ENCODE data around the gene AARS1. TPM values are rescaled to one million over a fixed set of nuclear protein-coding genes. Genes with fewer than 3 reads are reported as not detected.
"Not testable (repeated sequence)": the region's sequence is repeated elsewhere in the genome, so short reads cannot be mapped to it uniquely, and the experiment has no call there.

The AARS1 gene
- polyA plus RNA-seq, 1 donor, result 53.0 TPM

DNA sequence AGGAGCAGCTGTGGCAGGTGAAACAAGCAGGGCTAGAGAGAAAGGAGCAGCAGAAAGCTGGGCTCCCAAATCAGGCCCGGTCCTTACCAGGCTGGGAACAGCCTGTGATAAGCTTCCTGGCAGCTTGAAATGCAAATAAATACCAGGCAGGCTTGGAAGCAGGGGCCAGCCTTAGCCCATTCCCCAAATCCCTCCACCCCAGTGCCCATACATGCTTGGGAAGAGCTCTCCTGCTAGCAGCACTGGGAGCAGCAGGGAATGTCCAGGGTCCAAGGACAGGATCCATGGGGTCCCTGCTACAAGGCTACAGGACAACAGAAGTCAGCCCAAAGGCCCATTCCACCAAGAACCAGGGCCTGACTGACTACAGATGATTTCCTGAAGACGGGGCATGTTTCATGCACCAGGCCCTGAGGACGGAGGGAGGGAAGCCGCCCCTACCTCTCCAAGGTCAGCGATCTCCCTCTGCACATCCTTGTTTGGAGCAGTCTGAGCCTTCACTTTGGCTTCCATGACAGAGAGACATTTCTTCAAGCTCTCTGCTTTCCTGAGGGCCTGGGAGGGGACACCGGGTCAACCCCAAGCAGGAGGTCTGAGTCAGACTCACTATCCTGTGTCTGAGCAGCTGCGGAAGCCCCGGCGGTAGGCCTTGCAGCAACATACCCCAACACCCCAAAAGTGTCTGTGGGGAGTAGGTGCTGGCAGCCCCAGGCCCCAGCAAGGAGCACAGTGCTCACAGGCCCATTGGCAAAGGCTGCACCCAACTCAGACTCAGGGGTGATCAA lies 34.9 kb downstream of the AARS1 start:
- H3K36me3 ChIP-seq (ENCODE audit: control insufficient read depth, insufficient read depth, low read length), result peaks cover 65% of the 10 kb centered on the region
- no CpG with 5 or more reads among the region's 9 CpGs for WGBS (ENCODE audit: insufficient coverage, low lambda C conversion rate)

DNA sequence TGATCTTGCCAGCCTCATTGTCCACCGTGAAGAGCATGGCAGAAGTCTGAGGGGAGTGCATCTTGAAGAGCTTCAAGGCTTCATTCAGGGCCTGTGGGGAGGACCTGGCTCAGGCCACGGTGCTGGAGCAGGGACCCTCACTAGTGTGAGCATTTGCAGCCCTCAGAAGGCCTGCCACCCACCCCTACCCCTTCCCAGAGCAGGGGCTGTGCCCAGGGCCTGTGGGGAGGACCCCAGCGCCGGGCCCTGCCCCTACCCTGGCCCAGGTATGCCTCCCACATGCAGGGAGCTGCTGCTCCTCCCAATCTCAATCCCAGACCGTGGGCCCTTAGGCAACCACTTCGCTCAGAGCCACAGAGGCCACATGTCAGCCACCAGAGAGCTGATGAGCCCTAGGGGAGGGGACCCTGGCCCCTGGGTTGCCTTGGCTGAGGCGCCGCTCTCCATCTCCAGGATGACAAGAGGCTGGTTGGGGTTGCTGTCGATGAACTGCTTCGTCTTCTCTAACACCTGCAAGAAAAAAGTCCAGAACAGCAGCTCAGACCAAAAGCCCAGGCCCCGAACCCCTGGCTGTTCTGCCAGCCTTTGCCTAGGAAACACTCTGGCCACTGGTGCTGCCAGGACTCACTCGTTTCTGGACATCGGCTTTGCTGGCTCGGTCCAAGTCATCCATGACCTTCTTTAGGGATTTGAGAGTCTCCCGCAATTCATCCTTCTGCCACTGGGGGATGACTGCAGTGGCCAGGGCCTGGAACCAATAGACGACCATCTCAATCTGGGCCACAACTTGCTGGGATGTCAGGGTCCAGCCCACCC lies 35.8 kb downstream of the AARS1 start:
- H3K36me3 ChIP-seq (ENCODE audit: control insufficient read depth, insufficient read depth, low read length), result peaks cover 57% of the 10 kb centered on the region
- H3K27ac ChIP-seq (ENCODE audit: low read length), result no peak overlapping the region

More for the DNA sequence above, 34.9 kb downstream of the AARS1 start:
- no peaks in the 10 kb centered on the region for H3K9me3 ChIP-seq (ENCODE audit: control insufficient read depth, low read depth, low read length)
- peaks cover 3% of the 10 kb centered on the region for H3K4me1 ChIP-seq (ENCODE audit: control insufficient read depth, insufficient read depth, low read length)
- DNase-seq, result no peak
- no peak overlapping the region for H3K27ac ChIP-seq (ENCODE audit: low read length)
- no peaks in the 10 kb centered on the region for H3K27me3 ChIP-seq (ENCODE audit: control insufficient read depth, insufficient read depth, low read length)
- no peak overlapping the region for H3K4me3 ChIP-seq (ENCODE audit: low read length)

DNA sequence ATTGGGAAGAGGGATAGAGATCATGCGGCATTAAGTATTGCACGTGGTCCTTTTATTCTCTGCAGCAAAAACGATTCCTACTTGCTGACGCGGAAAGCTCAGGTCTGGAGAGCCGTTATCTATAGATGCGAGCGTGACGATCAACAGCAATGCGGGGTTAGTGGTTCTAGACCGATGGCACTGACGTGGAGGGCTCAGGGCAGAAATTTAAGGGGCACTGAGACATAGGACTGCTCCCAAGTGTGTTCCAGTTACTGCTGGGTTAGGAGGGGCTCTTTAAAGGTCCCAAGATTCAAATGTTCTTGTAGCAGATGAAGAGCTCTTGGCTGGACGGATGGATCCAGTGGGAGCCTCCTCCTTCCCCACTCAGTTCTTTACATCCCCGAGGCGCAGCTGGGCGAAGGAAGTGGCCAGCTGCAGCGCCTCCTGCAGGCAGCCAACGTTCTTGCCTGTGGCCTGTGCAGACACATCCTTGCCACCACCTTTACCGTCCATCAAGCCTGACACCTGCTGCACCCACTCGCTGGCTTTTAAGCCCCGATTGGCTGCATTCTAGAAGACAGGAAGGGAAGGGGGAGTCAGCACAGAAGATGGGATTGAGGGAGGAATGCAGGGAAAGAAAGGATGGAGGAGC lies 36.8 kb downstream of the AARS1 start:
- Histone ChIP-seq H3K9me3 (ENCODE audit: control insufficient read depth, low read depth, low read length) (no peaks in the 10 kb centered on the region), H3K27ac (ENCODE audit: low read length) (no peak overlapping the region), H3K27me3 (ENCODE audit: control insufficient read depth, insufficient read depth, low read length) (no peaks in the 10 kb centered on the region), H3K4me1 (ENCODE audit: control insufficient read depth, insufficient read depth, low read length) (peaks cover 3% of the 10 kb centered on the region), H3K36me3 (ENCODE audit: control insufficient read depth, insufficient read depth, low read length) (peaks cover 48% of the 10 kb centered on the region), H3K4me3 (ENCODE audit: low read length) (no peak overlapping the region)
- 92% methylated on average over 2 of the region's 21 CpGs for WGBS (ENCODE audit: insufficient coverage, low lambda C conversion rate)
- no peak for DNase-seq

More for the DNA sequence above, 35.8 kb downstream of the AARS1 start:
- Histone ChIP-seq H3K9me3 (ENCODE audit: control insufficient read depth, low read depth, low read length) (no peaks in the 10 kb centered on the region), H3K27me3 (ENCODE audit: control insufficient read depth, insufficient read depth, low read length) (no peaks in the 10 kb centered on the region), H3K4me1 (ENCODE audit: control insufficient read depth, insufficient read depth, low read length) (peaks cover 3% of the 10 kb centered on the region), H3K4me3 (ENCODE audit: low read length) (no peak overlapping the region)
- no CpG with 5 or more reads among the region's 16 CpGs for WGBS (ENCODE audit: insufficient coverage, low lambda C conversion rate)
- DNase-seq, result no peak

DNA sequence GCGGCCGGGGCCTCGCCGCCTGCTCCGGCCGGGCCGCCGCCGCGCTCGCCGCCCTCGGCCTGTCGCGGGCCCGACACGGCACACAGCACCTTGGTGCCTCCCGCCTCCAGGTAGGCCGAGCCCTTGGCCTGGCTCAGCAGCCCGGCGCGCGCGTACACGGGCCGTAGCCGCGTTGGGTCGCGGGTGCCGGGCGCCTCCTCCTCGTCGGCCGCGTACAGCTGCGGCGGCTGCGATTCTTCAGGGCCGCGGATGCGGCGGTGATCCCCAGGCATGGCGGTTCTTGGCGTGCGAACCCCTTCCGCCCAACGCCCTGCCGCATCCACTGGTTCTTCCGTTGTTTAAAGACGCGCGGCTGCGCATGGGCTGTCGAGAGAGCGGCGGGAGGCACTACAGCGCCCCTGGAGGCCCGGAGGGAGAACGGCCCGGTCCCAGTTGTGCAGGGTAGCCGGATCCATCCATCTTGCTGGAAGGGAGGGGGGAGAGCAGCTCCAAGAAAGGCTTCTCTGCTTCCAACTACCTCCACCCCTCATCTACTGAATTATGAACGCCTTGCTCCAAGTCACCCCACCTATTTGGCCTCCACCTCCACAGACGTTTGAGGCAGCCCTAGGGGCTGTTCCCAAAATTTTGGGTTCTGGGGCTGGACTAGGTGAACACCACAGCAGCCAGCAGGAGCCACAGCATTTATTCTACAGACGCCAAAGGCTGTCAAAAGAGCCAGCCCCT lies 37.5 kb downstream of the AARS1 start, which contains the start of gene EXOSC6:
Gene EXOSC6 (minus strand): TSS at position 312 of the 726 bp plus-strand sequence. CDS start 40 bp downstream, at position 272.
- Histone ChIP-seq H3K4me3 (ENCODE audit: low read length) (peak within 1 kb of the TSS; percentile 51), H3K4me1 (ENCODE audit: control insufficient read depth, insufficient read depth, low read length) (peaks cover 3% of the 10 kb centered on the region), H3K36me3 (ENCODE audit: control insufficient read depth, insufficient read depth, low read length) (peaks cover 43% of the 10 kb centered on the region), H3K9me3 (ENCODE audit: control insufficient read depth, low read depth, low read length) (no peaks in the 10 kb centered on the region), H3K27ac (ENCODE audit: low read length) (peak within 1 kb of the TSS; percentile 74), H3K27me3 (ENCODE audit: control insufficient read depth, insufficient read depth, low read length) (no peaks in the 10 kb centered on the region)
- WGBS (ENCODE audit: insufficient coverage, low lambda C conversion rate), result no CpG with 5 or more reads among the region's 65 CpGs
- peak; percentile 90 to 95 for DNase-seq

DNA sequence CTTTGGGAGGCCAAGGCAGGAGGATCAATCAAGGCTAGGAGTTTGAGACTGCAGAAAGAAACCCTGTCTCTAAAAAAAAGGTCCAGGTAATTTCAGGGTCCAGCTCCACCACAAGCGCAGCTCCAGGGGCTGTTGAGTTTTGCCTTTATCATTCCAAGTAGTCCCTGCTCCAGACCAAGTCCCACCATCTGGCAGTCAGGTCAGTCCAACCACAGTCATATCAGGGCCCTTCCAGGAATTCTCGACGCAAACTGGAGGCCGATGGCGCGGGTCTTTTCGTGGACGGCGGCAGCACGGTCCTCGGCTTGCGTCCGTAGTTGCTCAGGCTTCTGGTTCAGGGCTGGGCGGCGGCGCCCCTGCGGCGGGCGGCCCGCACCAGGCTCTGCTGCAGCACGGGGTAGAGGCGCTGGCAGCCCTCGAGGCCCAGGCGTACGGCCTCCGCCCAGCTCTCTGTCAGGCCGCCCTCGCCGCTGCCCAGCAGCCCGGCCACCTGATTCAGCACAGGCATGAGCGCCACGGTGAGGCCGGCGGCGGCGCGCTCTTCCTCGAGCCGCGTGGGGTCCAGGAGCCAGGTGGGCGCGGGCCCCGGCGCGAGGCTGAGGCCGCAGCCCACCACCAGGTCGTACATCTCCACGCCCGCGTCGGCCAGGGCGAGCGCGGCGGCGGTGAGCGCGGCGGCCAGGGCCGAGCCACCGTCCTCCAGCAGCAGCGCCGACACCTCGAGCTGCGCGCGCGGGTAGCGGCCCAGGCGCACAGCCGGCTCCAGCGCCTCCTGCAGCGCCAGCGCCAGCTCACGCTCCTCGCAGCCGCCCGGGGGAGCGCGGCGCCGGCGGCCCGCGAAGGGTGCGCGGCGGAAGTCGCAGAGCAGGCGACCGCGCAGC lies 38.3 kb downstream of the AARS1 start:
- WGBS (ENCODE audit: insufficient coverage, low lambda C conversion rate), result no CpG with 5 or more reads among the region's 92 CpGs
- Histone ChIP-seq H3K36me3 (ENCODE audit: control insufficient read depth, insufficient read depth, low read length) (peaks cover 37% of the 10 kb centered on the region), H3K4me1 (ENCODE audit: control insufficient read depth, insufficient read depth, low read length) (peaks cover 3% of the 10 kb centered on the region), H3K9me3 (ENCODE audit: control insufficient read depth, low read depth, low read length) (no peaks in the 10 kb centered on the region), H3K27ac (ENCODE audit: low read length) (peak overlapping the region; percentile 74), H3K4me3 (ENCODE audit: low read length) (peak overlapping the region; percentile 43), H3K27me3 (ENCODE audit: control insufficient read depth, insufficient read depth, low read length) (no peaks in the 10 kb centered on the region)
- DNase-seq, result peak; percentile 40 to 82

DNA sequence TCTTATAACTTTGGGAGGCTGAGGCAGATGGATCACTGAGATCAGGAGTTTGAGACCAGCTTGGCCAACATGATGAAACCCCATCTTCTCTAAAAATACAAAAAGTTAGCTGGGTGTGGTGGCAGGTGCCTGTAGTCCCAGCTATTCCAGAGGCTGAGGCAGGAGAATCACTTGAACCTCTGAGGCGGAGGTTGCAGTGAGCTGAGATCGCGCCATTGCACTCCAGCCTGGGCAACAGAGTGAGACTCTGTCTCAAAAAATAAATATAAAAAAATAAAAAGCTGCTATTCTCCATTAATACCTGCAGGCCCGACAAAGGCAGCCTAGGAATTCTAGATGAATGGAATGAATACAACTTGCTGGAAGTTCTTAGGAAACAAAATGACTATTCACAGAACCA lies 39.6 kb downstream of the AARS1 start:
- not testable (repeated sequence) for H3K27me3 ChIP-seq (ENCODE audit: control insufficient read depth, insufficient read depth, low read length); H3K27ac ChIP-seq (ENCODE audit: low read length); H3K9me3 ChIP-seq (ENCODE audit: control insufficient read depth, low read depth, low read length); H3K4me3 ChIP-seq (ENCODE audit: low read length); DNase-seq; H3K4me1 ChIP-seq (ENCODE audit: control insufficient read depth, insufficient read depth, low read length)
- 83% methylated on average over 1 of the region's 4 CpGs for WGBS (ENCODE audit: insufficient coverage, low lambda C conversion rate)
- peaks cover 27% of the 10 kb centered on the region for H3K36me3 ChIP-seq (ENCODE audit: control insufficient read depth, insufficient read depth, low read length)

DNA sequence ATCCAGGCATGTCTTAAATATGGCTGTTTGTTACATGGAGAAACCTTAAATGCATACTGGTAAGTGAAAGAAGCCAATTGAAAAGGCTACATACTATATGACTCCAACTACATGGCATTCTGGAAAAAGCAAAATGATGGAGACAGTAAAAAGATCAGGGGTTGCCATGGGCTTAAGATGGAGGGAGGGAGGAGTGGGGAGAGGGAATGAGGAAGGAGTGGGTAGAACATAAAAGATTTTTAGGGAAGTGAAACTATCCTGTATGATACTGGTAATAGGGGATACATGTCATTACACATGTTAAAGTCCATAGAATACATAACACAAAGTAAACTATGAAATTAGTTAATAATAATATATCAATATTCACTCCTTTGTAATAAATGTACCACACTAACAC lies 50.5 kb downstream of the AARS1 start:
- H3K36me3 ChIP-seq (ENCODE audit: control insufficient read depth, insufficient read depth, low read length); H3K27ac ChIP-seq (ENCODE audit: low read length); DNase-seq; H3K27me3 ChIP-seq (ENCODE audit: control insufficient read depth, insufficient read depth, low read length); H3K9me3 ChIP-seq (ENCODE audit: control insufficient read depth, low read depth, low read length); H3K4me3 ChIP-seq (ENCODE audit: low read length); H3K4me1 ChIP-seq (ENCODE audit: control insufficient read depth, insufficient read depth, low read length): not testable (repeated sequence)

DNA sequence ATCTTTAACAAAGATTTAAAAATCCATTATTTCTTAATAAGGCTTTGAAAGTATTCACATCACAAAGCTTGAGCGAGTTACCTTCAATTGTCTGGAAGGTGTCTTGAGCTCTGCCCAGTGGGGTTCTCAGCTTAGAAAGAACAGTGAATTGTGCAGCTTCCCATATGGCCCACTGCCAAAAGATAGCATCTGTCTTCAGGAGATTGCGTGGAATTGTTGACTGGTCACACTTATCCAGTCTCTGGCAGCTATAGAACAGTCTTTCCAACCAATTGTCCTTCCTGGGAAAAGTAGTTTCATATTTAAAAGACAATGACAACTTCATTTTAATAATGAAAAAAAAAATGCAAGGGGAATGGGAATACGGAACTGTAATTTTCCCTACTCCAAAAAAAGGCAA lies 57.5 kb downstream of the AARS1 start:
- not testable (repeated sequence) for DNase-seq; H3K36me3 ChIP-seq (ENCODE audit: control insufficient read depth, insufficient read depth, low read length); H3K27ac ChIP-seq (ENCODE audit: low read length); H3K4me3 ChIP-seq (ENCODE audit: low read length); H3K9me3 ChIP-seq (ENCODE audit: control insufficient read depth, low read depth, low read length); H3K4me1 ChIP-seq (ENCODE audit: control insufficient read depth, insufficient read depth, low read length); H3K27me3 ChIP-seq (ENCODE audit: control insufficient read depth, insufficient read depth, low read length)
- no CpG with 5 or more reads among the region's 3 CpGs for WGBS (ENCODE audit: insufficient coverage, low lambda C conversion rate)

DNA sequence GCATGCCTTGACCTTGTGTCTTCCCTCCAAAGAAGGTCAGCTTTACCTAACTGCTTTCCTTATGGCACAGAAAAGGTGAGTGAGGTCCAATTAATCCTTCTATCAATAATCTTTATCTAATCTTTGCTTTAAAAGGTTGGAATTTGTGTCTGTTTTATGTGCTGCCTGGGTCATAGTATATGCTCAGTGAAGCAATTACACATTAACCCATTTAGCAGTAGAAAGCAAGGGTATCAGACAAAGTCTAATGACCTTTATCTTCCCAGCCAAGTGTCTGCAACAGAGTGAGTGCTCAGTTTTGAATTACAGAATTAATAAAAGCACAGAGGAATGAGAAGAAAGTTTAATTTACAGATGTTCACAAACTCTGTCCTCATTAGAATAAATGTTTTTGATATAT lies 63.3 kb downstream of the AARS1 start:
- H3K36me3 ChIP-seq (ENCODE audit: control insufficient read depth, insufficient read depth, low read length); H3K9me3 ChIP-seq (ENCODE audit: control insufficient read depth, low read depth, low read length); H3K27ac ChIP-seq (ENCODE audit: low read length); H3K4me3 ChIP-seq (ENCODE audit: low read length); H3K4me1 ChIP-seq (ENCODE audit: control insufficient read depth, insufficient read depth, low read length); H3K27me3 ChIP-seq (ENCODE audit: control insufficient read depth, insufficient read depth, low read length): not testable (repeated sequence)
- peak in 1 of 2 donors; percentile 4 for DNase-seq

Measured in large intestine (tissue), 3 donors.